Right renal cortex interstitium (tissue), 3 donors: Measurements from ENCODE around the gene LRRC45. TPM values are rescaled to one million over a fixed set of nuclear protein-coding genes. Genes with fewer than 3 reads are reported as not detected.

Experiments used
- DNase-seq, 3 donors: peaks; one replicate each; pipeline ENCODE4 v3.0.0-alpha.2; 2013; ENCODE audit warnings: low read depth in 3 of 3, low spot score in 2 of 3
- polyA plus RNA-seq, 3 donors: library from polyadenylated mRNA; unstranded; fragments of 120-200 nt; gene quantifications; one replicate each; pipeline ENCODE4 v1.2.1, GENCODE V29; 2013; ENCODE audit not compliant: insufficient read length in 3 of 3

The LRRC45 gene
- polyA plus RNA-seq, 3 donors: 11.0 to 12.9 (median 11.9) TPM

GRCh38 chr17:81993729-81994592 lies 29.1 kb upstream of the LRRC45 start:
- DNase-seq: no peak

DNA sequence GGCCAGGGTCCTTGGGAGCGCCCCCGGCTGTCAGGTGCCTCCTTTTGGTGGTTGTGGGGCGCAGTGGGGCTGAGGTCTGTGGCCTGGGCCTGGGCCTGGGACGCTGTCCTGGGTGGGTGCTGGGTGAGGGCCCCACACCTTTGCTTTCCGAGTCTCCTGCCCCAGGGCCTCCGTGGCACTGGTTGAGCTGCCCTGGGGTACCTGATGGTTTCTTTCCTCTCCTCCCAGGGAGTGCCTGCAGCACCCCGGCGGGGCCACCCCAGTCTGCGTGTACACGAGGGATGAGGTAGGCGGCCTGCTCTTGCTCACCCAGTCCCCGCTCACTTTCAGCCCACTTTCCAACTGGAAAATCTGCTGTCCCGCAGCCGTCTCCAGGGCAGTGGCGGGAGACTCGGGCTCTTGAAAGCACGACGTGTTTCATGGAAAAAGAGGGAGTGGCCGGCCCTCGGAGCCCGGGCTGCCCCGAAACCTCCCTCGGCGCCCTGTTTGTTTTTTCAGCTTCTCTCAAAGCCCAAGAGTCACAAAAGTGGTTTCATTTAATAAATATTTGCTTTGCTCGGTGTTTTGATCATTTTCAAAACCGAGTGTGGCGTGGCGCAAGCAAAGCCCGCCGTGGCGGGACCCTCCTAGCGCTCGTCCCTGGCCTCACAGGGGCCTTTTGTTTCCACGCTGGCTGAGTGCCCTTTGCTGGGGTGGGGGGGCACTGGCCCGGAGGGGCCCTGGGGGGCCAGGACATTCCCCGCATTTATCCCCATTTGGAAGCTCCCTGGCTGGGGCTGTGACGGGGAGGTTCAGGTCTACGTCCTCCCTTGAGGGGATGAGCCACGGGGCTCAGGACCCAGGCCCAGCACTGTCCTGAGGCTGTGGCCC lies 28.3 kb upstream of the LRRC45 start:
- no peak for DNase-seq

- DNase-seq: no peak
These were observed 27.5 kb upstream of the LRRC45 start for GRCh38 chr17:81995463-81996231.

DNA sequence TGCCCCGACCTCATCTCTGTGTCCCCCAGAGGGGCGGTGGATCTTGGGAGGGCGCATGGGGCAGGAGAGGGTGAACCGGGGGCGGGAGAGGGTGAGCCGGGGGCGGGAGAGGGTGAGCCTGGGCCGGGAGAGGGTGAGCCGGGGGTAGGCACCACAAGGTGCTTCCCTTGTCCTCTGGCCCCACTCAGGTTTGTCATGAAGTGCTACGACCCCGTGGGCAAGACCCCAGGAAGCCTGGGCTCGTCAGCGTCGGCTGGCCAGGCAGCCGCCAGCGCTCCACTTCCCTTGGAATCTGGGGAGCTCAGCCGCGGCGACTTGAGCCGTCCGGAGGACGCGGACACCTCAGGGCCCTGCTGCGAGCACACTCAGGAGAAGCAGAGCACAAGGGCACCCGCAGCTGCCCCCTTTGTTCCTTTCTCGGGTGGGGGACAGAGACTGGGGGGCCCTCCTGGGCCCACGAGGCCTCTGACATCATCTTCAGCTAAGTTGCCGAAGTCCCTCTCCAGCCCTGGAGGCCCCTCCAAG lies 26.8 kb upstream of the LRRC45 start:
- no peak for DNase-seq

- DNase-seq: no peak
These were observed 26.2 kb upstream of the LRRC45 start for GRCh38 chr17:81996757-81997441.

DNA sequence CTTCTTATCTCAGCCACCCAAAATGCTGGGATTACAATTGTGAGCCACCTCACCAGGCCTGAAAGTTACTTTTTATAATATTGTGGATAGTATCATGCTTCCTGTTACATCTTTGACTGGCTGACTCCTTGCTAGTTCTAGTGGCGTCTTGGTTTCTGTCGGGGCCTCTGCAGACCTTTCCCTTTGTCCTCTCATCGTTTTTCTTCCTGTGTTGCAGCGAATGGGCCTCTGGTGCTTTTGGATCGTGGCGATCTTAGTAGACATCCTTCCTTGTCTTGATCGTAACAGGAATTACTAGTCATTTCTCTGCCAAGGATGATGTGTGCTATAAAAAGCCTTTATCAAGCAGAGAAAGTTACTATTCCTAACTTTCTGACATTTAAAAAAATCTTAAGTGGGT lies 24.9 kb upstream of the LRRC45 start:
- no peak for DNase-seq

DNA sequence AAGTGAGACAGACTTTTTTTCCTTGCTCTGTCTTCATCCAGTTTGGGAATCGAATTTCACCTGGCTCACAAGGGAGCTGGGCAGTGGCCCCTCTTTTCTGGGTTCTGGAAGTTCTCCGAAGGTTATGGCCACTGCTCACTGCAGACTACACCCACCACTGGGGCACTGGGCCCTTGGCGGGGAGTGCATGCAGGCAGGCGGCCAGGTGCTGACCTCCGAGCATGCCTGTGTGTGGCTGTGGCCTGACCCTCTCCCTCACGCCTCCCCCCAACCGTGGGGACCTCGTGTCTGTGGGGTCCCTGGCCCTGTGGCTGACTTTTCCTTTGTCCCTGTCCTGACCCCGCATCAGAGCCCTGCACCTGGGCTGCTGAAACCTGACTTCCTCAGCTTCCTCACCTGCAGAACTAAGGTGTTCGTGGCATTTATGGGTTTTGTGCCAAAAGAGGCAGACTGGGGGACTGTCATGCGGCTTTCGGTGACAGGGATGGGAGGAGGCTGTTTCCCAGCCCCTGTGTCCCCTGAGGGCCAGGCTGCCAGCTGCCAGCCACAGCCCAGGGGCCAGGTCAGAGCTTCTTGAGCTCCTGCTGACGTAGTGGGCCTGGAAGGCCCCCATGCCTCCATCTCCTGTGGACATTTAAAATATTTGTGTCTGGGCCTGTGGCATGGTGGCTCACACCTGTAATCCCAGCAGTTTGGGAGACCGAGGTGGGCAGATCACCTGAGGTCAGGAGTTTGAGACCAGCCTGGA lies 24.2 kb upstream of the LRRC45 start:
- no peak for DNase-seq

- no peak for DNase-seq
These were observed 23.5 kb upstream of the LRRC45 start for GRCh38 chr17:81999587-81999975.

DNA sequence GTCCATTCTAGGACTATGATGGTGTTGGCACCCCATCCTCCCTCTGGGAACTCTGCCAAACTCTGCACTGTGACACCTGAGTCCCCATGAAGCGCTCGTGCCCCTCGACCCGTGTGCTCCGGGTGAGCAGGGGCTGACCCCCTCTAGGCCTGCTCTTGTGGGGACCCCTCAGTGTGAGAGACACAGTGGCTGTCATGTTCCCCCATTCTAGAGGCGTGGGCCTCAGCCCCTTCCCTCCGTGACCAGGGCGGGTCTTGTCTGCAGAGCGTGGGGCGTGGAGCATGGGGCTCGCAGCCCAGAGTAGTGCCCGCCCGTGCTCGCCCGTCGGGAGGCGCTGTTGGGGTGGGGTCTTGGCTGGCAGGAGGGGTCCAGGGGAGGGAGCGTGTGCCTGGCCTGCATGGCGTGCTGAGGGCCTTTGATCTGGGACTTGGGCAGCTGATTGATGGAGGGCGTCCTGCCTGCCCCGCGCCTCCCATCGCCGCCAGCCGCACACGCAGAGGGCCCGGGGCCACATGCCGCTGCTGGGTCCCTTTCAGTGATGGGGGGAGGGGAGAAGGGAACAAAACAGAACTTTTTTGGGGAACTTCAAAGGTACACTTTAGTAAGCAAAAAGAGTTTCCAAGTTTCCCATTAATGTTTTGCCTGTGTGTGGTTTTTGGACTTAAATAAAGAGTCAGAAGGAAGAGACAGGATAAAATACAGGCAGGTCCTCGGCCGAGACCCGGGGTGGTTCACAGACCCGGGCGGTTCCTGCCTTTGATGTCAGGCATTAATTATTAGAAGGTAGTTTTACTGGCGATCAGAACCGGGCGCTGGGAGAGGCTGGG lies 22.9 kb upstream of the LRRC45 start:
- DNase-seq: no peak

GRCh38 chr17:82000803-82001570 lies 22.1 kb upstream of the LRRC45 start:
- no peak for DNase-seq

GRCh38 chr17:82001571-82002056 lies 21.5 kb upstream of the LRRC45 start:
- no peak for DNase-seq

GRCh38 chr17:82003411-82004381 lies 19.4 kb upstream of the LRRC45 start:
- no peak for DNase-seq

DNA sequence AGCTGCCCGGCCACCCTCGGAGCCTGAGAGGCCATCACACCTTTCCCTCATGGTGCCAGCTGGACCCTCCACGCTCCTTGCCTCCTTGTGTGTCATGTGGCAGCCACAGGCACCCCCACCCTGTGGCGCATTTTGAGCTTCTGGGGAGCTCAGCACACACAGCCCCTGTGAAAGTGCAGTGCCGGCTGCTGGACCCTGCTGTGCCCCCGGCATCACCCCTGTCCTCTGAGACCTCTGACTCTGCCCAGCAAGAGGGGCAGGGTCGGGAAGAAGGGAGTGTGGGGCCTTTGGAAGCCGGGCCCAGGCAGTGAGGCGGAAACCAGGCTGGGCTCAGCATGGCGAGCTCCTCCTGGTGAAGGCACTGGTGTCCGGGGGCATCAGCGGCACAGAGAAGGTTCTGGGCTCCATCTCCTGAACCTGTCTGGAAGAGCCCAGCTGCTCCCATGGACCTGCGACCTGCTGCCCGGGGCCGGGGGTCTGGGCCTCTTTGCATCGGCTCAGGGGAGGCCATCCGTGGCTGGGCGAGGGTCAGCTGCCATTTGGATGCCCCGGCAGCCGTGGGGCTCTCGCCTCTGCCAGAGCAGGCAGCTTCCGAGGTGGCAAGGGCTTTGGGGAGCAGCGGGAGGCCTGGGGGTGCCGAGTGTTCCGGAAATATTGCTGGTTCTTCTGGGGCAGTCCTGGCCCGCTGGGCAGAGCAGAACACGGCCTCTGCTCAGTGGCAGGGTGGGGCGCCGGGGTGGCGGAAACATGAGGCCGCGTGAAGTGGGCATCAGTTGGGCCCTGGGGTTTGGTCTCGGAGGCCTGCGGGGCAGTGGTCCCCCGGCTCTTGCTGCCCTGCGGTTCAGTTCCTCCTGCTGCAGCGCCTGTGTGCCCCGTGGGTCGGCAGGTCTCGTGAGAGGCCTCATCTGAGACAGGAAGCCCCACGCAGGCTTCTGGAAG lies 18.3 kb upstream of the LRRC45 start:
- no peak for DNase-seq

- no peak for DNase-seq
These were observed 17.3 kb upstream of the LRRC45 start for GRCh38 chr17:82005701-82006348.
